Measurements from ENCODE around the gene GEMIN2.

DNA sequence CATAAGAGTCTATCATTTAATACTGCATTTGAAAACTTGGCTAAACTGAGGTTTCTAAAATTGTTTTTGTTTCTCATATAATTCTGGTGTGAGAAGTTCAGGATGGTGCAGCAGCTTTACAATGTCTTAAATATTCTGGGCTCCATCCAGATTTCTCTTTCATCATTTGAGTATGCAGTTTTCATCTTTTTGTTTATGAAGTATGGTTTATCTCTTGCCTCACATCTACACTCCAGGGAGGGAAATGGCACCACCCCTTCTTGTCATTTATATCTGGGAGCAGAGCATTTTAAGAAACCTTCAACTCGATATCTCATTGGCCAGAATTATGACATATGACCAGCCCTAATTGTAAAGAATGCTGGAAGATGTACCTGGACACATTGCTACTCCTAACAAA is 24.3 kb downstream of the GEMIN2 start:
- no peak for TF ChIP-seq CTCF (IDR thresholded peaks at IDR 0.05; ENCODE audit: low read depth, low read length, poor library complexity, severe bottlenecking)
- TF ChIP-seq EZH2phosphoT487 (IDR thresholded peaks at IDR 0.05; ENCODE audit: borderline replicate concordance, low read length), result no peak

All from DOHH2 (cell line).